ENCODE measurements around the gene KRTAP10-10. TPM values are rescaled to one million over a fixed set of nuclear protein-coding genes. Genes with fewer than 3 reads are reported as not detected.
"Not testable (repeated sequence)": the region's sequence is repeated elsewhere in the genome, so short reads cannot be mapped to it uniquely, and the experiment has no call there.

The KRTAP10-10 gene
- total RNA-seq, 1 donor from 2014 or later, result not detected

- Histone ChIP-seq H3K27me3 (ENCODE audit: control insufficient read depth, insufficient read depth, low read length) (no peaks in the 10 kb centered on the region), H3K4me3 (ENCODE audit: low read depth, low read length) (no peak overlapping the region), H3K36me3 (ENCODE audit: control insufficient read depth, insufficient read depth, low read length) (no peaks in the 10 kb centered on the region)
- FAIRE-seq, result no peak
- no peak for TF ChIP-seq CTCF (IDR thresholded peaks at IDR 0.05; ENCODE audit: insufficient read depth, low read length, severe bottlenecking)
- no peak for DNase-seq (ENCODE audit: low read depth)
Measured at GRCh38 chr21:44658913-44659595, 21.9 kb downstream of the KRTAP10-10 start.

GRCh38 chr21:44661567-44661966 lies 24.4 kb downstream of the KRTAP10-10 start:
- not testable (repeated sequence) for H3K4me3 ChIP-seq (ENCODE audit: low read depth, low read length); DNase-seq (ENCODE audit: low read depth); FAIRE-seq; H3K27me3 ChIP-seq (ENCODE audit: control insufficient read depth, insufficient read depth, low read length); H3K36me3 ChIP-seq (ENCODE audit: control insufficient read depth, insufficient read depth, low read length)

GRCh38 chr21:44664691-44665090 lies 27.5 kb downstream of the KRTAP10-10 start:
- DNase-seq (ENCODE audit: low read depth) (no peak), FAIRE-seq (no peak)
- no peaks in the 10 kb centered on the region for H3K36me3 ChIP-seq (ENCODE audit: control insufficient read depth, insufficient read depth, low read length)

GRCh38 chr21:44666401-44667320 lies 29.5 kb downstream of the KRTAP10-10 start, which contains the start of gene KRTAP12-2:
KRTAP12-2 (minus strand) TSS chr21:44666927; CDS start chr21:44666886, 41 bp downstream.
- DNase-seq (ENCODE audit: low read depth) (peak; percentile 0), FAIRE-seq (no peak)
- H3K4me3 ChIP-seq (ENCODE audit: low read depth, low read length), result no peak within 1 kb of the TSS
- no peaks in the 10 kb centered on the region for H3K36me3 ChIP-seq (ENCODE audit: control insufficient read depth, insufficient read depth, low read length)
- H3K27me3 ChIP-seq (ENCODE audit: control insufficient read depth, insufficient read depth, low read length), result no peaks in the 10 kb centered on the region
- TF ChIP-seq CTCF (IDR thresholded peaks at IDR 0.05; ENCODE audit: insufficient read depth, low read length, severe bottlenecking), result no peak

More at GRCh38 chr21:44664691-44665090, 27.5 kb downstream of the KRTAP10-10 start:
- Histone ChIP-seq H3K4me3 (ENCODE audit: low read depth, low read length) (no peak overlapping the region), H3K27me3 (ENCODE audit: control insufficient read depth, insufficient read depth, low read length) (no peaks in the 10 kb centered on the region)
- no peak for TF ChIP-seq CTCF (IDR thresholded peaks at IDR 0.05; ENCODE audit: insufficient read depth, low read length, severe bottlenecking)

- no peaks in the 10 kb centered on the region for H3K36me3 ChIP-seq (ENCODE audit: control insufficient read depth, insufficient read depth, low read length)
- FAIRE-seq (no peak), DNase-seq (ENCODE audit: low read depth) (no peak)
- H3K27me3 ChIP-seq (ENCODE audit: control insufficient read depth, insufficient read depth, low read length), result no peaks in the 10 kb centered on the region
- no peak for TF ChIP-seq CTCF (IDR thresholded peaks at IDR 0.05; ENCODE audit: insufficient read depth, low read length, severe bottlenecking)
- H3K4me3 ChIP-seq (ENCODE audit: low read depth, low read length), result no peak overlapping the region
Measured at GRCh38 chr21:44667612-44668011, 30.5 kb downstream of the KRTAP10-10 start.

All from bronchial epithelial cell (primary cell).